H1 (cell line): ENCODE results near the gene TBPL2. TPM values are rescaled to one million over a fixed set of nuclear protein-coding genes. Genes with fewer than 3 reads are reported as not detected.

ENCODE experiments used
- CTCF ChIA-PET: fragments of 300-600 bp; sonication (Branson Sonifier 250); formaldehyde crosslinking; loops from one replicate; lab custom pipeline; 2021; ENCODE audit not compliant: partially characterized antibody; lab: Charles Lee
- POLR2A ChIA-PET: fragments of 300-600 bp; sonication (Branson Sonifier 250); formaldehyde crosslinking; loops from one replicate; lab custom pipeline; 2021; ENCODE audit warnings: inconsistent platforms; ENCODE audit not compliant: partially characterized antibody; lab: Charles Lee
- DNase-seq, 2 experiments: peaks; one replicate each; pipeline versions ENCODE4 v3.0.0 to v3.0.0-alpha.2; 2010 to 2022; ENCODE audit warnings: low spot score in 2 of 2, low read depth in 1 of 2, mixed read lengths in 1 of 2
- FAIRE-seq: peaks from 2 replicates; lab custom pipeline; 2011; peaks lifted over from hg19 to GRCh38; lab: Jason Lieb, UNC
- H2AFZ ChIP-seq: 2 replicates; pipeline ENCODE4 v1.8.1; 2012; ENCODE audit warnings: low read length, inconsistent platforms
- H2AK5ac ChIP-seq: 2 replicates; pipeline ENCODE4 v1.6.1; 2013; ENCODE audit warnings: low read depth, low read length
- H2BK120ac ChIP-seq: replicated peaks from 2 replicates; pipeline ENCODE3; 2013; ENCODE audit warnings: low read depth, low read length, inconsistent platforms
- H2BK12ac ChIP-seq: 2 replicates; pipeline ENCODE4 v1.6.1; 2013; ENCODE audit warnings: low read depth, low read length
- H2BK15ac ChIP-seq: 2 replicates; pipeline ENCODE4 v1.6.1; 2013; ENCODE audit warnings: low read length
- H2BK20ac ChIP-seq: 2 replicates; pipeline ENCODE4 v1.6.1; 2013; ENCODE audit warnings: low read length
- H2BK5ac ChIP-seq: 2 replicates; pipeline ENCODE4 v1.6.1; 2013; ENCODE audit warnings: low read depth, low read length
- H3K14ac ChIP-seq: 2 replicates; pipeline ENCODE4 v1.6.1; 2013; ENCODE audit warnings: inconsistent platforms; ENCODE audit not compliant: insufficient read length
- H3K18ac ChIP-seq: 2 replicates; pipeline ENCODE4 v1.6.1; 2013; ENCODE audit warnings: low read length; ENCODE audit errors: extremely low read depth
- H3K23ac ChIP-seq: 2 replicates; pipeline ENCODE4 v1.6.1; 2013; ENCODE audit warnings: inconsistent platforms; ENCODE audit not compliant: insufficient read length
- H3K23me2 ChIP-seq: 2 replicates; pipeline ENCODE4 v1.6.1; 2013; ENCODE audit warnings: low read depth, low read length
- H3K27ac ChIP-seq: 2 replicates; pipeline ENCODE4 v1.6.1; 2011; ENCODE audit warnings: low read depth, low read length, inconsistent platforms
- H3K27me3 ChIP-seq, 4 experiments: replicated peaks in 1 of 4; 1 replicate in 1 of 4; 2 replicates in 3 of 4; pipeline versions ENCODE4 v1.6.1 to v1.8.1; 2011 to 2013; ENCODE audit warnings: low read length in 3 of 4, mild to moderate bottlenecking in 3 of 4, inconsistent platforms in 2 of 4, mixed read lengths in 2 of 4, moderate library complexity in 1 of 4; ENCODE audit not compliant: control insufficient read depth in 3 of 4, insufficient read depth in 3 of 4; ENCODE audit errors: extremely low read depth in 1 of 4
- H3K36me3 ChIP-seq, 4 experiments: 2 replicates each; pipeline versions ENCODE4 v1.6.1 to v1.8.1; 2011 to 2013; ENCODE audit warnings: mild to moderate bottlenecking in 4 of 4, low read length in 3 of 4, moderate library complexity in 2 of 4, control low read depth in 1 of 4, inconsistent platforms in 1 of 4; ENCODE audit not compliant: insufficient read depth in 4 of 4, control insufficient read depth in 2 of 4
- H3K4ac ChIP-seq: replicated peaks from 2 replicates; pipeline ENCODE3; 2013; ENCODE audit warnings: low read length, low read depth, mixed read lengths, inconsistent platforms; ENCODE audit not compliant: insufficient read length
- H3K4me1 ChIP-seq, 4 experiments: replicated peaks in 1 of 4; 1 replicate in 1 of 4; 2 replicates in 3 of 4; pipeline versions ENCODE4 v1.6.1 to v1.8.1; 2011 to 2013; ENCODE audit warnings: low read length in 3 of 4, inconsistent platforms in 2 of 4, mixed read lengths in 1 of 4; ENCODE audit not compliant: insufficient read depth in 4 of 4, control insufficient read depth in 3 of 4
- H3K4me2 ChIP-seq, 2 experiments: 2 replicates each; pipeline versions ENCODE4 v1.6.1 to v1.8.1; 2011 to 2013; ENCODE audit warnings: low read depth in 2 of 2, low read length in 2 of 2, control low read depth in 1 of 2, inconsistent platforms in 1 of 2, mild to moderate bottlenecking in 1 of 2; ENCODE audit not compliant: insufficient read depth in 1 of 2
- H3K4me3 ChIP-seq, 4 experiments: fragments of 200-600, 300-600 bp in 1 of 4; sonication (generic), shearing (Covaris generic), sonication (Bioruptor Twin) in 1 of 4; 2 replicates each; pipeline versions ENCODE4 v1.5.1 to v1.8.1; 2011 to 2016; ENCODE audit warnings: low read length in 4 of 4, low read depth in 3 of 4, control low read depth in 2 of 4, inconsistent platforms in 2 of 4, mild to moderate bottlenecking in 2 of 4, mixed read lengths in 1 of 4, moderate library complexity in 1 of 4; ENCODE audit not compliant: insufficient read depth in 2 of 4; ENCODE audit errors: extremely low read depth in 1 of 4
- H3K56ac ChIP-seq: replicated peaks from 2 replicates; pipeline ENCODE3; 2013; ENCODE audit warnings: low read depth, mild to moderate bottlenecking, mixed read lengths, low read length, inconsistent platforms; ENCODE audit not compliant: insufficient read length
- H3K79me1 ChIP-seq: 2 replicates; pipeline ENCODE4 v1.6.1; 2013; ENCODE audit warnings: low read depth, low read length, control low read depth
- H3K79me2 ChIP-seq, 2 experiments: 2 replicates each; pipeline versions ENCODE4 v1.6.1 to v1.8.1; 2012 to 2013; ENCODE audit warnings: low read length in 2 of 2, mild to moderate bottlenecking in 2 of 2, inconsistent platforms in 1 of 2; ENCODE audit not compliant: insufficient read depth in 2 of 2, control insufficient read depth in 1 of 2
- H3K9ac ChIP-seq, 4 experiments: replicated peaks in 1 of 4; 1 replicate in 1 of 4; 2 replicates in 3 of 4; pipeline versions ENCODE4 v1.6.1 to v1.8.1; 2011 to 2013; ENCODE audit warnings: low read depth in 3 of 4, low read length in 3 of 4, control low read depth in 2 of 4, mild to moderate bottlenecking in 2 of 4, moderate library complexity in 2 of 4, inconsistent platforms in 1 of 4; ENCODE audit errors: extremely low read depth in 1 of 4
- H3K9me3 ChIP-seq, 2 experiments: 2 replicates each; pipeline versions ENCODE4 v1.6.1 to v1.8.1; 2012 to 2013; ENCODE audit warnings: mild to moderate bottlenecking in 2 of 2, moderate library complexity in 2 of 2, control low read depth in 1 of 2, inconsistent platforms in 1 of 2, low read depth in 1 of 2, low read length in 1 of 2, mixed read lengths in 1 of 2; ENCODE audit not compliant: insufficient read depth in 2 of 2
- H4K20me1 ChIP-seq, 2 experiments: replicated peaks in 1 of 2; 2 replicates each; pipeline versions ENCODE3 to v1.8.1; 2011 to 2013; ENCODE audit warnings: inconsistent platforms in 2 of 2, low read length in 2 of 2, mild to moderate bottlenecking in 1 of 2; ENCODE audit not compliant: insufficient read depth in 2 of 2, control insufficient read depth in 1 of 2
- H4K5ac ChIP-seq: 2 replicates; pipeline ENCODE4 v1.6.1; 2013; ENCODE audit warnings: low read length, low read depth, mixed read lengths, inconsistent platforms; ENCODE audit not compliant: insufficient read length
- H4K8ac ChIP-seq: 2 replicates; pipeline ENCODE4 v1.8.0; 2013; ENCODE audit warnings: mild to moderate bottlenecking, moderate library complexity, low read length, inconsistent platforms; ENCODE audit not compliant: insufficient read depth; ENCODE audit errors: extremely low read depth
- H4K91ac ChIP-seq: replicated peaks from 2 replicates; pipeline ENCODE3; 2013; ENCODE audit warnings: low read length, mixed read lengths, inconsistent platforms; ENCODE audit not compliant: insufficient read length
- SP1 ChIP-seq: IDR thresholded peaks from 2 replicates; pipeline ENCODE4 v1.6.1; 2011; ENCODE audit warnings: low read depth, low read length
- SP4 ChIP-seq: IDR thresholded peaks from 2 replicates; pipeline ENCODE4 v1.6.1; 2012; ENCODE audit warnings: low read length, inconsistent platforms
- ZNF274 ChIP-seq: IDR thresholded peaks from 2 replicates; pipeline ENCODE4 v1.7.0; 2012; ENCODE audit warnings: low read length, borderline replicate concordance; ENCODE audit errors: extremely low read depth
- WGBS, 2 experiments: shearing (Covaris generic) in 1 of 2; methylation state at CpG; one replicate each; pipeline versions ENCODE4 v1.1.6 to v1.1.7; 2013 to 2015; ENCODE audit warnings: low lambda C conversion rate in 2 of 2, mixed read lengths in 2 of 2, inconsistent platforms in 1 of 2, low coverage in 1 of 2, missing lambda C conversion rate in 1 of 2; ENCODE audit not compliant: insufficient replicate concordance in 2 of 2, insufficient coverage in 1 of 2, insufficient read length in 1 of 2; ENCODE audit errors: extremely low coverage in 1 of 2, missing lambda C conversion rate in 1 of 2; 5-methylcytosine and 5-hydroxymethylcytosine counted together
- polyA plus RNA-seq, 7 experiments: library from polyadenylated mRNA; depleted of rRNA in 3 of 7; stranded (reverse) in 5 of 7; unstranded in 2 of 7; fragments of >200 nt in 5 of 7; fragments of 200-250 nt in 2 of 7; gene quantifications; 1 replicate in 5 of 7; 2 replicates in 1 of 7; 4 replicates in 1 of 7; pipeline versions ENCODE4 v1.2.1 to v1.2.3, GENCODE V29; 2011 to 2013; ENCODE audit warnings: missing spikeins in 2 of 7, mixed read lengths in 2 of 7
- total RNA-seq: library from RNA; stranded (reverse); fragmentation: NEBNext Ultra II Directional; extraction: Animal tissue kit (Norgen Biotek cat#: 25700); gene quantifications from 2 replicates; pipeline ENCODE4 v1.2.1, GENCODE V29; 2021

Gene TBPL2
- total and polyA plus RNA-seq, 2 of the 8 experiments (the other 6 are each of a cell fraction or from before 2014, with no cell fraction given), result 0.03 TPM; not detected in 1

DNA sequence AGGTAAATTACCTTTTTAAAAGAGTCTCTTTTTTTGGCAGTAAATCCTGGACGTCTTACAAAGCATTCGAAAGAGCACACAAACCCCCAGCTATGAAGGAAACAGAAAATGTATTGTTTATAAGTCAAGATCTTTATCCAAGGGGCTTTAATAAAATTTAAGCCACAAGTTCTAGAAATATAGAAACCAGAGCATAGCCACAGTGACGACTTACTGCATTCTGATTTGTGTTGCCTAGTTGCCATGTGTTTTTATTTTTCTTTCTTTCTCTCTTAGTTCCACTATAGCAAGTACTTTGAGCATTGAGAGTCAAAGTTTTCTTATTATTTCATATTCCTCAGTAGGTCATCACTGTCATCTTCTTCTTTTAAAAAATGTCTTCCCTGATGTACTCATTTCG is 47.8 kb upstream of the TBPL2 start:
- H3K23me2 ChIP-seq, result peaks cover 2% of the 10 kb centered on the region; the same call in 1 of the 2 replicates
- no peaks in the 10 kb centered on the region for H3K27me3 ChIP-seq
- no peak overlapping the region for H4K91ac ChIP-seq
- H2AFZ ChIP-seq, result no peak overlapping the region
- H4K5ac ChIP-seq, result no peak overlapping the region
- no peak overlapping the region for H2AK5ac ChIP-seq
- no peaks in the 10 kb centered on the region for H3K36me3 ChIP-seq
- H3K79me2 ChIP-seq, result no peaks in the 10 kb centered on the region
- no peak overlapping the region for H3K4me2 ChIP-seq
- no peak overlapping the region for H2BK12ac ChIP-seq
- H2BK15ac ChIP-seq, result no peak overlapping the region
- H3K4me1 ChIP-seq, result no peaks in the 10 kb centered on the region
- H3K14ac ChIP-seq, result no peak overlapping the region
- H3K27ac ChIP-seq, result no peak overlapping the region
- no peak overlapping the region for H2BK5ac ChIP-seq
- 77% methylated on average over 4 of the region's 4 CpGs; no CpG with 5 or more reads in 1 of the 2 experiments for WGBS, 2 experiments
- no peaks in the 10 kb centered on the region for H3K79me1 ChIP-seq
- H3K23ac ChIP-seq, result no peak overlapping the region
- no peak overlapping the region for H2BK20ac ChIP-seq
- no peaks in the 10 kb centered on the region for H3K9me3 ChIP-seq
- no peak overlapping the region for H3K56ac ChIP-seq
- no peak overlapping the region for H3K18ac ChIP-seq
- CTCF ChIA-PET, result interaction anchor here (0.9 kb wide), 1 partner anchor 47 kb away, joined by 3 read pairs; the partner anchor contains the start of gene TBPL2
- FAIRE-seq (no peak), DNase-seq (no peak)
- no peak overlapping the region for H3K9ac ChIP-seq
- no peak overlapping the region for H3K4ac ChIP-seq
- POLR2A ChIA-PET, result no interaction called here
- no peak overlapping the region for H2BK120ac ChIP-seq
- no peak overlapping the region for H4K8ac ChIP-seq
- no peak overlapping the region for H3K4me3 ChIP-seq
- H4K20me1 ChIP-seq, result no peaks in the 10 kb centered on the region
- TF ChIP-seq SP4 (no peak), SP1 (no peak), ZNF274 (no peak)
